MV-4-11 (cell line): Measurements from ENCODE around the gene YDJC.
"Not testable (repeated sequence)": the region's sequence is repeated elsewhere in the genome, so short reads cannot be mapped to it uniquely, and the experiment has no call there.

Experiments
- DNase-seq: peaks from one replicate; lab custom pipeline; 2025; lab: John Stamatoyannopoulos, UW

Gene YDJC

DNA sequence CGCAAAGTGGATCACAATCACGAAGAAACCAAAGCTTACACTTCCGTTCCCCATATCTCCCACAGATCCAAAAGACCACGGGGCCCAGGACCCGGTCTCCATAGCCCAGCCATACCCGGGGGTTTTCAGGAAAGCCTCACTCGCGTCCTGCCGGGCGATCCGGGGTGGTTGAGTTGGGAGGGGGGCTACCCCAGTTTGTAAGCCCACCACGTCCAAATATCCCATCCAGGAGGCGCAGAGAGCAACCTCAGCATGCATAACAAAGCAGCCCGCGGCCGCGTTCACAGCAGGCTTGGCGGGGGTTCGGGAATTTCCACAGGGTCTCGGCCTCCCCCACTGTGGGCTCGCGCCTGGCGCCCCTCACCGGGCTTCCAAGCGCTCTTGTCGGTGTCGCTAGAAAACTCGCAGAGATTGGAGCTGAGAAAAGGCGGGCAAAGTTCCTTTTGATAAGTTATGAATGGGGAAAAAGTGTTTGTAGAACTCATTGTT is 21.7 kb upstream of the YDJC start:
- DNase-seq: no peak

DNA sequence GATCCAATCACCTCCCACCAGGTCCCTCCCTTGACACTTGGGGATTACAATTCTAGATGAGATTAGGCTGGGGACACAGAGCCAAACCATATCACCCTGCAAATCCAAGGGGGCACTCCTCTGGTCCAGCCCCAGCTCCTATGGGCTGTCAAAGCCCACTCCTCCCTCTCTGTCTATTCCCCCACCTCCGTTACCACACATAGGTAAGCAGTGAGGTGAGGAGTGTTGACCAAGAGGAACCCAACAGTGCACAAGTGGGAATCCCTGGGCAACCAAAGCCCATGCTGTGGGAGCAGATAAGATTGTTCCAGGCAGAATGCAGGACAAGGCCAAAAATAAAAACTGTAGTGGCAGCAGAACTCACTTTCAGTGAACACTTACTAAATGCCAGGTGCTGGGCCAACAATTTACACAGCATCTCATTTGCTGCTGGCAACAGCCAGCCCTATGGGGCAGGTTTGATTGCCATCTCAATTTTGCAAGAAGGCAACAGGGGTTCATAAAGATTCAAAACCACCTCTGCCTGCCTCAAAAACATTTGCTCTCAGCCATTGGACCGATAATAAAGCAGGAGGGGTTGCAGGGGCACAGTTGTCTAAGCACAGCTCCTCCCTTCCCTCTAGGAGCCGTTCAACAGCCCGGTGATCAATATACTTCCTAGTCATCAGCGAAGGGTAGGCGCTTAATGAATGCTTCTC is 21.1 kb upstream of the YDJC start:
- DNase-seq: peak; percentile 32

DNA sequence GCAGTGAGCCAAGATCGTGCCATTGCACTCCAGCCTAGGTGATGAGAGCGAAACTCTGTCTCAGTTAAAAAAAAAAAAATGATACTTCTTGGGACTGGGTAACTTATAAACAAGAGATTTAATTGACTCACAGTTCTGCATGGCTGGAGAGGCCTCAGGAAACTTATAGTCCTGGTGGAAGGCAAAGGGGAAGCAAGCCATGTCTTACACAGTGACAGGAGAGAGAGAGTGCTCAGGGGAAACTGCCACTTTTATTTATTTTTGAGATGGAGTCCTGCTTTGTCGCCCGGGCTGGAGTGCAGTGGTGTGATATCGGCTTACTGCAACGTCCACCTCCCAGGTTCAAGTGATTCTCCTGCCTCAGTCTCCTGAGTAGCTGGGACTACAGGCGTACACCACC is 20.5 kb upstream of the YDJC start:
- no peak for DNase-seq

DNA sequence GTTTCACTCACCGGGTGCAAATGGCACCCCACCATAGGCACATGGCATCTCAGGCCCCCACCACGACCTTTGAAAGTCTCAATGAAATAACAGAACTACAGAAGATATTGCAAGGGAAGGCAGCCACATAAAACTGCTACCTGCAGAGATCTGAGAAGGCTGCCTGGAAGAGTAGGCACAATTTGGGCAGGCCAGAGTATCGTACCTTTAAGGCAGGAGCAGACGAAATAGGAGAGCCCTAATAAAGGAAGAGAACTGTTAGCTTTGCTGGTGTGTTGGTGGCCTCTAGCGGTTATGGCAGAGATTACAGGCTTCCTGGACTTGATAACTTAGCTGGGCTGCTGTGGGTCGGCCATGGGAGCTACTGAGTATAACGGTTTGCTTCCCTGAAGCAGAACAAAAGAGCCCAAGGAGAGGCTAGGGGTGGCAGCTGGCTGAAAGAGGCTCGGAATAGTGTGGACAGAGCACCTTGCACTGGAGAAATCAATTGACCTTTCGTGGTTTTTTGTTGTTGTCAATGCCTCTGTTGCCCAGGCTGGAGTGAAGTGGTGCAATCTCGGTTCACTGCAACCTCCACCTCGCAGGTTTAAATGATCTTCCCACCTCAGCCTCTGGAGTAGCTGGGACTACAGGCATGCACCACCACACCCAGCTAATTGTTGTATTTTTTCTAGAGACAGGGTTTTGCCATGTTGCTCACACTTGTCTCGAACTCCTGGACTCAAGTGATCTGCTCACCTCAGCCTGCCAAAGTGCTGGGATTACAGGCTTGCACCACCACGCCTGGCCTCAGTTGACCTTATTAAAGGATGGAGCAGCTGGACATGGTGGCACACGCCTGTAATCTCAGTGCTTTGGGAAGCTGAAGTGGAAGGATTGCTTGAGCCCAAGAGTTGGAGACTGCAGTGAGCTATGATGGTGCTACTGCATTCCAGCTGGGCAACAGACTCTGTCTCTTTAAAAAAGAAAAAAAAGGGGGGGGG is 17.1 kb upstream of the YDJC start:
- DNase-seq: peak; percentile 64

DNA sequence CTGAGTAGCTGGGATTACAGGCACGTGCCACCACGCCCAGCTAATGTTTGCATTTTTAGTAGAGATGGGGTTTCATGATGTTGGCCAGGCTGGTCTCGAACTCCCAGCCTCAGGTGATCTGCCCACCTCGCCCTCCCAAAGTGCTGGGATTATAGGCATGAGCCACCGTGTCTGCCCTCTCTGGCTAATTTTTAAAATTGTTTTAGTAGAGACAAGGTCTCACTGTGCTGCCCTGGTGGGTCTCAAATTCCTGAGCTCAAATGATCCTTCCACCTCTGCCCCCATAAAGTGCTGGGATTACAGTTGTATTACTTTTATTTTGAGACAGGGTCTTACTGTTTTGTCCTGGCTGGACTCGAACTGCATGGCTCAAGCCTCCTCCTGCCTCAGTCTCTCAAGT is 15.7 kb upstream of the YDJC start:
- DNase-seq: not testable (repeated sequence)

DNA sequence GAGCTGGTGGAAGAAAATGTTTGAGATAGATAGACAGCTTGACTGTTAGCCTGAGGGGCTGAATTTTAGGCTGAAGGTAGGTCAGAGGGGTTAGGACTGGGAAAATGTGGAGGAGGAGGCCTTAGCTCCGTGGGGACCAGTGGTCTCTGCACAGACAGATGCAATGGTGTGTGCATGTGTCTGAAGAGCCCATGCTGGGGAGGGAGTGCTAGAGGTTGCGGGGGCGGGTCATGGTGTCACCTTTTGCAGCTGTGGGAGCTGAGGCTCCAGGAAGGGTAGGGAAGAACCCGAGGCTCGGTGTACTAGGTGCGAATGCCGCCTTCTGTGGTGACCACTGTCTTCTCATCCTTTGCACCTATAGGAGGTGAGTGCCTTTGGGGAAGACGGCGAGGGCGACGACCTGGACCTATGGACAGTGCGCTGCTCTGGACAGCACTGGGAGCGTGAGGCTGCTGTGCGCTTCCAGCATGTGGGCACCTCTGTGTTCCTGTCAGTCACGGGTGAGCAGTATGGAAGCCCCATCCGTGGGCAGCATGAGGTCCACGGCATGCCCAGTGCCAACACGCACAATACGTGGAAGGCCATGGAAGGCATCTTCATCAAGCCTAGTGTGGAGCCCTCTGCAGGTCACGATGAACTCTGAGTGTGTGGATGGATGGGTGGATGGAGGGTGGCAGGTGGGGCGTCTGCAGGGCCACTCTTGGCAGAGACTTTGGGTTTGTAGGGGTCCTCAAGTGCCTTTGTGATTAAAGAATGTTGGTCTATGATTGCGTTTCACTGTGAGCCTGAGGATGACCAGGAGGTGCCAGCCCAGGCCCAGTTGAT is 13.9 kb upstream of the YDJC start:
- DNase-seq: no peak

DNA sequence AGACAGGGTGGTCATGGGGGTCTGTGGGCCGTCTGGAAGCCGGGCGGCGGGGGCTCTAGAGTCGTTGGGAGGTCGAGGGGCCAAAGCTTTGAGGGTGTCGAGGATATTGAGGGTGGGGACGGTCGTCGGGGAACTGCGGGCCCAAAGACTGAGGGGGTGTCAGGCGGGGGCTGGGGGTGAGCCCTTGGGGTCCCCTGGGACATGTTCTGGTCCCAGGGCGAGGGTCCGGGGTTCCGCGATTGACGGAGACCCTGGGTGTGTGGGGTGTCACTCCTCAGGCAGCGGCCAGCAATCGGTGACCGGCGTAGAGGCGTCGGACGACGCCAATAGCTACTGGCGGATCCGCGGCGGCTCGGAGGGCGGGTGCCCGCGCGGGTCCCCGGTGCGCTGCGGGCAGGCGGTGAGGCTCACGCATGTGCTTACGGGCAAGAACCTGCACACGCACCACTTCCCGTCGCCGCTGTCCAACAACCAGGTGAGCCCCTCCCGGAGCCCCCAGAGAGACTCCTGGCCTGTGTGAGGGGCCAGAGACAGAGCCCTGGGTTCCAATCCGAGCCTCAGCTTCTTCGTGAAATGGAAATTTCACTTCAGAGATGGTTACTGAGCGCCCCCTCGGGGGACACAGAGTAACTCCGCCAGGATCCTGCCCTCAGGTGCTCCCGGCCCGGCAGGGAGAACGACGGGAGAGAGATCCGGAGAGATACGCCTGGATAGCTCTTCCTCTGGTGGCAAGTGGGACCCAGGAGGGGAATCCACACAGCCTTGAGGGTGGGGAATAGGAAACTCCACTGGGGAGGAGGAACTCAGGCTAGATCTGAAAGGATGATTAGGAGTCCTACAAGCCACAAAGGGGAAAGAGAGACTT is 13.0 kb upstream of the YDJC start:
- peak; percentile 58 for DNase-seq

DNA sequence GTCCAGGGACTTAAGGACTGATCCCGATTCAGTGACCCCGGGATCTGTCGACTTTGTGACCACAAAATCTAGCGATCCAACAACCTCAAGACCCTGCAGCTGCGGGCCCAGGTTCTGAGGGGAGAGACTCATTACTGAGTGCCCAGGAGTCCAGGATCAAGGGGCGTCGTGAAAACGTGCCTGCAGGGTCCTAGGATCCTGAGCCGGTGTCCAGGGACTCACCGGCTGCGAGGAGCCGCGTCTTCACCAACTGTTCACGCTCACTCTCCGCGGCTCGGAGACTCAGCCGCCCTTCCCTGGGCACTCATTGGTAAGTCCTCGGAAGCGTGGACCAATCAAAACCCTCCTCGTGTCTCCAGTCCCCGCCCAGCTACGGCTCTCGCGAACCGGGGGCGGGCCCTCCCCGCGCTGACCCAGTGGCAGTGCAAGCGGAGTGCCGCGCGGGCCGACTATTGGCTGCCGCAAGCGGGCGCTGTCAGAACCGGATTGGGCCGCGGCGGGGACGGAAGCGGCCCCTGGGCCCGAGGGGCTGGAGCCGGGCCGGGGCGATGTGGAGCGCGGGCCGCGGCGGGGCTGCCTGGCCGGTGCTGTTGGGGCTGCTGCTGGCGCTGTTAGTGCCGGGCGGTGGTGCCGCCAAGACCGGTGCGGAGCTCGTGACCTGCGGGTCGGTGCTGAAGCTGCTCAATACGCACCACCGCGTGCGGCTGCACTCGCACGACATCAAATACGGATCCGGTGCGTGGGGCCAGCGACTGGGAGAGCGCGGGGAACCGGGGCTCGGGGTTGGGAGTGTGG is 12.2 kb upstream of the YDJC start, which contains the start of gene SDF2L1:
SDF2L1 (plus strand) TSS at position 514 of the 795 bp plus-strand sequence; CDS start at position 549, 35 bp downstream.
- peak; percentile 98 for DNase-seq

DNA sequence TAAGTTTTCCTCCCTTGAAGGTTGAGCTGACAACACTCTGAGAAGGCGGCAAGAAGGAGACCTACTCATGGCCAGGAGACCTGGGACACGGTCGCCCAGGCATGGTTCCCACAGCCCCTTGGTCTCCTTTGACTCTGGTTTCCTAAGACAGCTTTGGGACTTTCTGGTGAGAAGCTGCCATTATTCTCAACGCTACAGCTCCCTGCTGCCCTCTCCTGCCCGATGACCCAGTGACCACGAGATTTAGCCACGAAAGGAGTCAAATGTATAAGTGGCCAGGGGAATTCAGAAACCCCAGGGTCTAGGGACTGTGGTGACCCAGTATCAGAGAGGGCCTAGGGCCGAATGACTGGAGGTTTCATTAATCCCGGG is 11.6 kb upstream of the YDJC start:
- DNase-seq: peak; percentile 28

DNA sequence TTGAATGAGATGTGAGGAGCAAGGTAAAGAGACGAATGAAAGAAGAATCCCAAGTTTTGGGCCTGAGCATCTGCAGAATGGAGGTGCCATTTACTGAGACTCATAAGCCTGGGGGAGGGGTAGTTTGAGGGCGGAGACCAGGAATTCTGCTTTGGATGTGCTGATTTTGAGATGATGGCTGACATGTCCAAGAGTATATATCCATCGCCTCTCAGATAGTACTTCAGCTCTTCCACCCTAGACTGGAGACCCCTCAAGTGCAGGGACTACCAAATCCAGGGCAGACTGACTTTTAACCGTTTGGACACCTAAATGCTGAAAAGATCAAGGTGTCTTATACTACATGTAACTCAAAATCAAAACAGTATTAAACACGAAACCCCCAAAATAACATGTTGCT is 11.0 kb upstream of the YDJC start:
- no peak for DNase-seq

DNA sequence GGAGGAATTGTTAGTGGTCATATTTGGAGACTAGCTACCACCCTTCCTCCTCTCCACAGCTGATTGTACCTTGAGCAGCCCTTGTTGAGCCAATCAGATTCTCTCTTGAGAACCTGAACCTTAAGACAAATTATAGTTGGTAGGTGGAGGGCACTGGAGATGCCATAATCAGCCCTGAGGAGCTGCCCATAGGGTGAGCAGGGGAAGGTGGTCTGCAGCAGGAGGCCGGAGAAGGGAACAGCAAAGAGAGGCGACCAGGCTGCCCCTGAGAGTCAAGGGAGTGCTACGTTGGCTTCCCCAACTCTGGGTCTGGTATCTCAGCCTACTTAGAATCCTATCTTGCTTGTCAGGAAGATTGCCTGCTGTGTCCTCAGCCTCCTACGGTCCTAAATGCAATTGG is 9.5 kb upstream of the YDJC start:
- no peak for DNase-seq

DNA sequence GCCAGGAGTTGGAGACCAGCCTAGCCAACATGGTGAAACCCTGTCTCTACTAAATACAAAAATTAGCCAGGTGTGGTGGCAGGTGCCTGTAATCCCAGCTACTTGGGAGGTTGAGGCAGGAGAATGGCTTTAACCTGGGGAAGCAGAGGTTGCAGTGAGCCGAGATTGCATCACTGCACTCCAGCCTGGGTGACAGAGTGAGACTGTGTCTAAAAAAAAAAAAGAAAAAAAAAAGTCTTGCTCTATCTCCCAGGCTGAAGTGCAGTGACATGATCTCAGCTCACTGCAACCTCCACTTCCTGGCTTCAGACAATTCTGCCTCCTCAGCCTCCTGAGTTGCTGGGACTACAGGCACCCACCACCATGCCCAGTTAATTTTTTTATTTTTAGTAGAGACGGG is 7.6 kb upstream of the YDJC start:
- DNase-seq: peak; percentile 36

DNA sequence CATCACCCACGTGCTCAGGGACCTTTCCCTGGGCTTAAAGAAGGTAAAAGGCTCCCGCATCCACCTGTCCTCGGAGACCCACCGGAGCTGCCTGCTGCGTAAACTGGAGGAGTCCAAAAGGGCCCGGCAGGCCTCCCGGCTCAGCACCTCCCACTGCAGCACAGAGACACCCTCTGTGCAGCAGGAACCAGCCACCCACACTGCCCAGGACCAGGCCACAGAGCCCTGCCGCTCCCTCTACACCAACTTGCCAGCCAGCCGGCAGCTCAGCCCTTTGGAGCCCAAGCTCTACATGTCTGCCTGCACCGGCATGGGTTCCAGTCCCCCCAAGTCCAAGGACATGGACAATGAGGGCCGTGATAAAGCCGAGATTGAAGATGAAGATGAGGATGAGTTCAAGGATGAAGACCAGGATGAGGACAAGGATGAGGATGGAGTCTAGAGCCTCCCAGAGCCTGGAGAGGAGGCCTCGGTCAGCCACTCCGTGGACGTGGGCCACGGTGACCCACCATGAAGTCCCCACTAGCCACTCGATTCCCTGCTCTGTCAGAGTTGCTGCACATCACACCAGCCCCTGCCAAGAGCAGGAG is 6.9 kb upstream of the YDJC start:
- DNase-seq: no peak

DNA sequence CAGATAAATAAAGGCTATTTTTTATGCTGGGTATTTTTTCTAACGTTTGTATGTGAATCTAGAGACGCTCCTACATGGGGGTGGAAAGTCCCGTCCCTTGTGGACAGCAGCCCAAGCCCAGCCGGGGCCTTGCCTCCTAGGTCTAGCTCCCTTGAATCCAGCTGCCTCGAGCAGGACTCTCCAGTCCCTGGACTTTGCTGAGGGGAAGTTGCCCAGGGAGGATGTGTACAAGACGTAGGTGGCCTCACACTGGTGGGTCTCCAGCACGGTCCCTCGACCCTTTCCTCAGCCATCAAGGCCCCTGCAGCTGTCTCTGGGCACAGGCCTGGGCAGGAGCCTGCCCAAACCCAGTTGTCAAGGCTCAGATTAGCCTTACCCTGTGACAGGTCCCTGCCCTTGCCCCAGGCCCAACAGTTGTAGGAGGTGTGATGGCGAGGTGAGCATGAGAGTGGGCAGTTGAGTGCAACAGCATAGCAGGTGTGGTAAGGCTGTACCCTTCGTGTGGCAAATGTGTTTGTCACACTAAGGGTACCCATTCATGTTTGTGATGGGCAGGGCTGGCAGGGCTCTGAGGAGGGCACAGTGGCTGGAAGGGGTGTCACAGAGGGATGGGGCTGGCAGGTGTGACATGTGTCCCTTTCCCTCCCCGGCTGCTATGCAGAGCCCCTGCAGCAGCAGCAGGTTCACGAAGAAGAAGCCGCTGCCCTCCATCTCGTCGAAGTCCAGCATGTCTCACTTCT is 6.1 kb upstream of the YDJC start:
- no peak for DNase-seq

DNA sequence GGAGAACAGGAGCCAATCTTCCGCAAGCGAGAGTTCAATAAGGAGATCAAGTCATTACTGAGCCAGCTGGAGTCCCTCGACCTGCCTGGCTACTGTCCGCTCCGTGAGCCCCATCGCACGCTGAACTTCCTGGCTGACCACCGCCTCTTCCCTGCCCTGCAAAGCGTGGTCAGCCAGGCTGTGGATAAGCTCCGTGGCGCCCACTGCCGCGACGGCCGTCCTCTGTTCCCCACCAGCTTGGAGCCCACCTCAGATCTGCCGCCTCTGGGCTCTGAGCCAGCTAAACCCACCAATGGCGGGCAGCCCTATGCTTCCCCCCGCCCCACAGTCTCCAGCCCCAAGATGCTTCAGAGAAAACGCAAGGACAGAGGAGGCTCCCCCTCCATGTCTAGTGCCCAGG is 5.0 kb upstream of the YDJC start:
- DNase-seq: no peak

DNA sequence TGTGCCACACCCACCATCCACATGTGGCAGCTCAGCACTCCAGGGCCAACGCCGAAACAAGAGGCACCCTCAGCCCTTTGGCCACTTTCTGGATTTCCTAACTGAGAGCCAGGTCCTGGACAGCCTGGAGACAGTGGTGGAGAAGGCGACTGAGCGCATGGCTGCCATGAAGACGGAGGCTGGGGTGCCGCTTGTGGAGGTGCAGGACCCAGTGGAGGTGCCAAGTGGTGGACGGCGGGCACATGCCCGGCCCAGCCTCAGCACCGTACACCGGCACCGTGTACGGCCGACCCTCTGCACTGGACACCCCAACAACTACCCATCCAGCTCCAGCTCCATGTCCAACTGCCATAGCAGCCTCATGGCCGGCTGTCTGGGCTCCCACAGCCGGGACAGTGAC is 4.3 kb upstream of the YDJC start:
- DNase-seq: no peak

DNA sequence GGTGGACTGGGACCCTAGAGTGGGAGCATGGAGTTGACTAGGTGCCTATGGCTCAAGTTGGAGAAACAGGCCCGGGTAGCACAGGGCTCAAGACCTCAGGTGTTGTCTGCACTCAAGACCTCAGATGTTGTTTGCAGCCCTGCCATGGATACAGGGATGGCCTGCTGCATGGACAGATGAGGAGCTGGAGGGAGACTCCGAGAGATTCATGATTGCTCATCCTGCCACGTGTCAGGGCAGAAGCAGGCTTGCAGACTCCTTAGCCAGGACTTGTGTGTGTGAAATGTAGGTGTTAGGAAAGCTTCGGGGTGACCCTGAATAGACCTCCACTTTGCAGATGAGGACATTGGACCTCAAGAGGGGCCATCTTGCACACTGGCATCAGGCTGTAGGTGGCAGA is 3.7 kb upstream of the YDJC start:
- DNase-seq: no peak

DNA sequence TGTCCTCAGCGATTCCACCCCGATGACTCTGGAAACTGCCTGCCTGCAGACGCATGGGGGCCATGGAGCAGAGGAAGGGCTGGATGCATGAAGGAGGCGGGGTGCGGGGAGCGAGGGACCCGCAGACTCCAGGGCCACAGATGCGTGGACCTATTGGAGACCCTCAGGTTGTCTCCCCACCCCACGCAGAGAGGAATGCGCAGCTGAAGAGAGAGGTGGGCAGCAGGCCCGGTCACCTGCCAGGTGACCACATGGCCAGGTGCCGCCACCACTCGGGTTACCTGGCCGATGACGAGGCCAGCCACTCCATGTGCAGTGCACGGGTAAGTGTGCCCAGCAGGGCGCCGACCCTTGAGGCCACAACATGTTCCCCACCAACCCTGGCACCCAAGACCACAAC is 3.1 kb upstream of the YDJC start:
- no peak for DNase-seq

DNA sequence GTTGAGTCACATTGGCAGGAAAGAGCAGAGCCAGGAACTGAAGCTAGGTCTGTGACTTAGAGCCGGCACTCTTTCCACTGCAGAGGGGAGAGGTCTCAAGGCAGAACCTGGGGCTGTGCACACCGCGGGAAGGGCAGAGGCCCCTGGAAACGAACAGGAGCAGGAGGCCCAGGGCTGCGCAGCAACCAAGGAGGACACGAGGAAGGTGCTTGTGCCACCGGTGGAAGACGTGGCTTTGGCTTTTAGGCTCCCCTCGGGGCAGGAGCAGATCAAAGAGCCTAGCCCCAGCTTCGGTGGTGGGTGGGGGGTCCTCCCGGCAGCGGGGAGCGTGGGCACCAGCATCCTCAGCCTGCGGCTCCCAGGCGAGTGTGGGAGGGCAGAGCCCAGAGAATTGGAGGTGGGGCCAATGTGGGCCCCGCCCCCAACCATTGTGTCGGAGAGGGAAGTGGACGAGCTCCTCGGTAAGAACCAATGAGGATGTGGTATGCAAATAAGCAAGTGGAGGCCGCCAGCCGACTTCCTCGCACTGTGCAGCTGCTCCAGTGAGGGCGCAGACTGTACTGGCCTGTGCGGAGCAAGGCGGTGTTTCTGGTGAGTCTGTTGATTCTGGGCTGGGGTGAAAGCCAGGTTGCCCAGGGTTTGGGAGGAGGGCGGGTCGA is 2.5 kb upstream of the YDJC start, which contains the start of gene CCDC116:
CCDC116 (plus strand) TSS at position 524 of the 659 bp plus-strand sequence. CDS start 422 bp downstream, outside the sequence.
- peak; percentile 95 for DNase-seq
